ENCODE measurements around the gene SELENOH. TPM values are rescaled to one million over a fixed set of nuclear protein-coding genes. Genes with fewer than 3 reads are reported as not detected.

Gene SELENOH
- total RNA-seq, 4 donors from 2014 or later, result 113 to 133 (median 124) TPM

DNA sequence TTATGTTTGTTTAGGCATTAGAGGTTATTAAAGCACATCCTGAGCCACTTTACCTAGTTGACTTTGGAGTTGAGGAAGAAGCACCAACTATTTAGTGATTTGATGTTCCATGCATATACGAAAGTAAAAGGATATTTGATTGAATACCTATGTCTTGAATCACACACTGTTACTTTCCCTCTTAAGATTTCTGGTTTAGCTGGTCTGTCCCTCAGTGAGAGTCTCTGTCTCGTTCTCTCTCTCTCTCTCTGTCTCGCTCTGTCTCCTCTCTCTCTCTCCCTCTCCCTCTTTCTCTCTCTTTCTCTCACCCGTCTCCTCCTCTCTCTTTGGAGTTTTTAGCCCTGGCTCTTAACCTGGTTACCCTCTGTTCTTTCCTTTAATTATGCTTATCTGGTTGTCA, 31.3 kb downstream of the SELENOH start:
- 53 to 63% methylated on average over 4 of the region's 4 CpGs for WGBS, 2 donors
- intact Hi-C loops (cut with DNase I; ENCODE audit: low total_unique reads), result no loop called here
- TF ChIP-seq, protein P1, sequence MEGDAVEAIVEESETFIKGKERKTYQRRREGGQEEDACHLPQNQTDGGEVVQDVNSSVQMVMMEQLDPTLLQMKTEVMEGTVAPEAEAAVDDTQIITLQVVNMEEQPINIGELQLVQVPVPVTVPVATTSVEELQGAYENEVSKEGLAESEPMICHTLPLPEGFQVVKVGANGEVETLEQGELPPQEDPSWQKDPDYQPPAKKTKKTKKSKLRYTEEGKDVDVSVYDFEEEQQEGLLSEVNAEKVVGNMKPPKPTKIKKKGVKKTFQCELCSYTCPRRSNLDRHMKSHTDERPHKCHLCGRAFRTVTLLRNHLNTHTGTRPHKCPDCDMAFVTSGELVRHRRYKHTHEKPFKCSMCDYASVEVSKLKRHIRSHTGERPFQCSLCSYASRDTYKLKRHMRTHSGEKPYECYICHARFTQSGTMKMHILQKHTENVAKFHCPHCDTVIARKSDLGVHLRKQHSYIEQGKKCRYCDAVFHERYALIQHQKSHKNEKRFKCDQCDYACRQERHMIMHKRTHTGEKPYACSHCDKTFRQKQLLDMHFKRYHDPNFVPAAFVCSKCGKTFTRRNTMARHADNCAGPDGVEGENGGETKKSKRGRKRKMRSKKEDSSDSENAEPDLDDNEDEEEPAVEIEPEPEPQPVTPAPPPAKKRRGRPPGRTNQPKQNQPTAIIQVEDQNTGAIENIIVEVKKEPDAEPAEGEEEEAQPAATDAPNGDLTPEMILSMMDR (IDR thresholded peaks at IDR 0.05), result no peak
- TF ChIP-seq POLR2A (IDR thresholded peaks at IDR 0.05), result no peak
- H3K4me3 ChIP-seq (ENCODE audit: low read depth, poor library complexity, severe bottlenecking), result no peak overlapping the region
- DNase-seq (ENCODE audit: low spot score in 2 of 2), result no peak

DNA sequence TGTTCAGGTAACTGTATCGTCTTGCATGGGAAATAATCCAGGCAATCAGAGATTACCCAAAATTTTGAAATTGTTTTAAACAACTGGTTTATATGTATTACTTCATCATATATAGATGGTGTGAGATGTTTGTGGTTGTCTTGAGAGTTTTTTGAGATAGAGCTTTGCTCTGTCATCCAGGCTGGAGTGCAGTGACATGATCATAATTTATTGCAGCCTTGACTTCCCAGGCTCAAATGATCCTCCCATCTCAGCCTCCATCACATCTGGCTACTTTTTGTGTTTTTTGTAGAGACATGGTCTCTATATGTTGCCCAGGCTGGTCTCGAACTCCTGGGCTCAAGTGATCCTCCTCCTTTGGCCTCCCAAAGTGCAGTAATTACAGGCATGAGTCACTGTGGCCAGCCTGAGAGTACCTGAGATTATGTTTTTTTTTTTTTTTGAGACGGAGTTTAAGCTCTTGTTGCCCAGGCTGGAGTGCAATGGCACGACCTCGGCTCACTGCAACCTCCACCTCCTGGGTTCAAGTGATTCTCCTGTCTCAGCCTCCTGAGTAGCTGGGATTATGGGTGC, 31.8 kb downstream of the SELENOH start:
- WGBS, 2 donors, result 69 to 72% methylated on average over 5 of the region's 5 CpGs
- H3K4me3 ChIP-seq (ENCODE audit: low read depth, poor library complexity, severe bottlenecking), result no peak overlapping the region
- DNase-seq (ENCODE audit: low spot score in 2 of 2), result no peak
- intact Hi-C loops (cut with DNase I; ENCODE audit: low total_unique reads), result no loop called here
- TF ChIP-seq, protein P1 (IDR thresholded peaks at IDR 0.05), result no peak
- TF ChIP-seq POLR2A (IDR thresholded peaks at IDR 0.05), result no peak

DNA sequence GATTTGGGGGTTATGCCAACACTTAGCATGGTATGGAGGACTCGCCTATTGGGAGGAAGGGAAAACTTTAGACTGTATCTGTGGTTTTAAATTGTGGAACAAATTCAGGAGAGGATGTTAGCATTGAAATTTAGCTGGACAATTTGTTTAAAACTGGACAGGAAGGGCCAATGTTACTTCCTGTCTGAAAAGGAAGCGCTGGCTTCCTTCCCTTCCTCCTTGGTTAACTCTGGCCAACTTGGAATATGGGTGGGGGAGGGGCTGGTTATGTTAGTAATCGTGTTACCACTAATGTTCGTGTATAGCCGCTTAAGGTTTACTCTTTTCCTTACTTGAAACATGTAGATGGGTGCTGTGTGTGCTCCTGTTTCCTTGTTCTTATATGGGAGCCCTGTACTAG, 34.2 kb downstream of the SELENOH start:
- H3K4me3 ChIP-seq (ENCODE audit: low read depth, poor library complexity, severe bottlenecking), result no peak overlapping the region
- TF ChIP-seq, protein P1 (IDR thresholded peaks at IDR 0.05), result no peak
- no peak for TF ChIP-seq POLR2A (IDR thresholded peaks at IDR 0.05)
- intact Hi-C loops (cut with DNase I; ENCODE audit: low total_unique reads), result no loop called here
- WGBS, 2 donors, result 47 to 54% methylated on average over 5 of the region's 5 CpGs
- no peak for DNase-seq (ENCODE audit: low spot score in 2 of 2)

DNA sequence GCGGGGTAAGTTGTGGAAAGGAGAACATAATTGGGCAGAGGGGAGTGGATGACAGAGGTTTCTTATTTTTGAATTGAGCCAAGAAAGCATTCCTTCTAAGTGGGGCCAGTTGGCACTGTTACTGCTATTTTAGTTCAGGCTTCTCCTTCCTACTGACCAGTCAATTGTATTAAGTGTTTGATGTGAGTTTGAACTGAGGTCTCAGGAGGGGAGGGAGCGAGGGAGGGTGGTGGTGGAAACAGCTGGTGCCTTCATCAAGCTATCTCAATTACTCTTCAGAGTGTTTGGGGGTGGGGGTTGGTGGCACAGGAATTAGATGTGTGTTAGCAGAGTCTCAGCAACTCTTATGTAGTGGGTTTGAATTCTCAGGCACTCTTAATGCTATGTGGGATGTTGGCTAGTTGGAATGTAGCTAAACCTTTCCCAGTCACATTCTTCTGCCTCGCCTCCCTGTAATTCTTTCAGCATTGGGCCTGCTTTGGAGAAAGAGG, 34.8 kb downstream of the SELENOH start:
- WGBS, 2 donors, result 57 to 58% methylated on average over 3 of the region's 3 CpGs
- DNase-seq (ENCODE audit: low spot score in 2 of 2), result no peak
- TF ChIP-seq POLR2A (IDR thresholded peaks at IDR 0.05), result no peak
- TF ChIP-seq, protein P1 (IDR thresholded peaks at IDR 0.05), result no peak
- no peak overlapping the region for H3K4me3 ChIP-seq (ENCODE audit: low read depth, poor library complexity, severe bottlenecking)
- intact Hi-C loops (cut with DNase I; ENCODE audit: low total_unique reads), result no loop called here

DNA sequence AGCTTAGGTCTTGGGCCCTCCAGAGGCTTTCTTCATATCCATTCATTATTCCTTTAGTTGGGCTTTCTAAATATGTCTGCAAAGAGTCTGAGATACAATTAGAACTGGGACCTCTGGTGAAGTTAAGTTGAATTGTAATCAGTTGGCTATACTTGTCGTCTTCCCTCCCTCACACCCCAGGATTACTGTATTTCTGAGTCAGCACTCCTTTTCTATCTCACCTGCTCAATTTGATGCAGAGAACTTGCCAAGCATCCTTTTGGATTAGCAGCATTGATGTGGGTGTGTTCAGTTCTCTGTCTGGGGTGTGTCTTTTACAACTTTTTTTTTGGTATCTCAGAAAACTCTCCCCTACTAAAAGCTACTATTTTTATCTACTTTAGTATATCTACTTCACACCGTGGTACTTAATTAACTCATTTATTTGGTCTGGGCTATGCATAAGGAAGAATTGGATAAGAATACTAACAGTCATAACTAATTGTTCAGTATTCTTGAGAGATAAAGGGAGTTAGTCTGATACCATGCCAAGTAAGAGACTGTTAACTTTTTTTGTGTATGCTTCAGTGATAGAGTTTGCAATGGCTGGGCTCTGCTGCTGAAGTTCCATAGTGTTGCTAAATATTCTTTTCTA, 35.4 kb downstream of the SELENOH start:
- intact Hi-C loops (cut with DNase I; ENCODE audit: low total_unique reads), result no loop called here
- TF ChIP-seq, protein P1 (IDR thresholded peaks at IDR 0.05), result no peak
- TF ChIP-seq POLR2A (IDR thresholded peaks at IDR 0.05), result no peak
- 19 to 34% methylated on average over 2 of the region's 2 CpGs for WGBS, 2 donors
- no peak for DNase-seq (ENCODE audit: low spot score in 2 of 2)
- no peak overlapping the region for H3K4me3 ChIP-seq (ENCODE audit: low read depth, poor library complexity, severe bottlenecking)

All from lower leg skin (tissue), 4 donors.